ENCODE results near the gene FAM13A. TPM values are rescaled to one million over a fixed set of nuclear protein-coding genes. Genes with fewer than 3 reads are reported as not detected.

Gene FAM13A
- total and polyA plus RNA-seq, 2 of the 13 experiments (the other 11 are each of a cell fraction or from before 2014, with no cell fraction given) = 1.2 to 36.2 TPM

DNA sequence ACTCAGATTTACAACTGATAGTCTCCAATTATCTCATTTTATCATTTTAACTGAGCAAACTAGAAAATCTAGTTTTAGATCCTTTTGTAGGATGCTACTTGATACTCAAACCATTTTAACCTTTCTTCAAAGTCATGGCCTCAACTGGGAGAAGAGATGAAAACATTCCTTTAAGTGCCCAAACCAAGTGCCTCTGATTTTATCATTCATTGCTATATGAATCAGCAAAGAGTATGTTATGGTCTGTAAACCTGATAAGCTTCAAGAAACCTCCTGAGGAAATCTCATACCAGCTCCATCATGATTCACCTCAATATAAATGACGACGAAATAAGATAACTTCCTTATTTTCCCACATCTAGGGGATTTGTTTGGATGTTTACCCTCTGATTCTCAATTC is 119.9 kb downstream of the FAM13A start:
- Histone ChIP-seq H3K27ac (ENCODE audit: extremely low read length, insufficient read depth, low read length) (no peak overlapping the region), H3K27me3 (ENCODE audit: control insufficient read depth in 1 of 2, insufficient read depth in 2 of 2, low read length in 2 of 2) (no peaks in the 10 kb centered on the region), H2AFZ (ENCODE audit: low read length) (no peak overlapping the region), H3K4me3 (replicated peaks in 1 of 3; ENCODE audit: insufficient read depth in 1 of 3, low read depth in 2 of 3, low read length in 3 of 3) (no peak overlapping the region), H3K9me3 (ENCODE audit: low read length) (no peaks in the 10 kb centered on the region), H3K4me2 (ENCODE audit: low read depth, low read length) (no peak overlapping the region), H3K79me2 (ENCODE audit: insufficient read depth, low read length) (no peaks in the 10 kb centered on the region), H3K9ac (ENCODE audit: insufficient read depth, low read depth, low read length) (no peak overlapping the region), H4K20me1 (ENCODE audit: insufficient read depth, low read length) (no peaks in the 10 kb centered on the region), H3K4me1 (ENCODE audit: insufficient read depth, low read length) (no peaks in the 10 kb centered on the region), H3K36me3 (replicated peaks in 1 of 2; ENCODE audit: control insufficient read depth in 1 of 2, insufficient read depth in 2 of 2, low read length in 2 of 2) (no peaks in the 10 kb centered on the region)
- in situ Hi-C loops (cut with HindIII; ENCODE audit: extremely low pct_ligation_motif_present, low pct_unique_long_range_greater_than_20kb) = no loop called here
- no peak for ATAC-seq
- POLR2A ChIA-PET = no interaction called here
- FAIRE-seq = no peak
- no peak for DNase-seq (ENCODE audit: low spot score)
- no TSS peak for BruUV-seq (replicated peaks)
- TF ChIP-seq ZNF382 (CRISPR knock-in tag; IDR thresholded peaks at IDR 0.05; ENCODE audit: borderline replicate concordance) (no peak), FOXA1 (IDR thresholded peaks at IDR 0.05) (no peak), FOXA1 (CRISPR knock-in tag; IDR thresholded peaks at IDR 0.05) (no peak), ZMYM4 (CRISPR knock-in tag; IDR thresholded peaks at IDR 0.05) (no peak), ZNF337 (CRISPR knock-in tag; IDR thresholded peaks at IDR 0.05; ENCODE audit: borderline replicate concordance, low read depth) (no peak), MAF1 (CRISPR knock-in tag; IDR thresholded peaks at IDR 0.05; ENCODE audit: borderline replicate concordance) (no peak), PAX8 (CRISPR knock-in tag; IDR thresholded peaks at IDR 0.05; ENCODE audit: borderline replicate concordance) (no peak), CC2D1A (CRISPR knock-in tag; IDR thresholded peaks at IDR 0.05) (no peak), TMF1 (CRISPR knock-in tag; IDR thresholded peaks at IDR 0.05; ENCODE audit: low read depth) (no peak), ZNF670 (CRISPR knock-in tag; IDR thresholded peaks at IDR 0.05; ENCODE audit: borderline replicate concordance) (no peak), ONECUT2 (CRISPR knock-in tag; IDR thresholded peaks at IDR 0.05) (no peak)
- TF ChIP-seq, protein P1, sequence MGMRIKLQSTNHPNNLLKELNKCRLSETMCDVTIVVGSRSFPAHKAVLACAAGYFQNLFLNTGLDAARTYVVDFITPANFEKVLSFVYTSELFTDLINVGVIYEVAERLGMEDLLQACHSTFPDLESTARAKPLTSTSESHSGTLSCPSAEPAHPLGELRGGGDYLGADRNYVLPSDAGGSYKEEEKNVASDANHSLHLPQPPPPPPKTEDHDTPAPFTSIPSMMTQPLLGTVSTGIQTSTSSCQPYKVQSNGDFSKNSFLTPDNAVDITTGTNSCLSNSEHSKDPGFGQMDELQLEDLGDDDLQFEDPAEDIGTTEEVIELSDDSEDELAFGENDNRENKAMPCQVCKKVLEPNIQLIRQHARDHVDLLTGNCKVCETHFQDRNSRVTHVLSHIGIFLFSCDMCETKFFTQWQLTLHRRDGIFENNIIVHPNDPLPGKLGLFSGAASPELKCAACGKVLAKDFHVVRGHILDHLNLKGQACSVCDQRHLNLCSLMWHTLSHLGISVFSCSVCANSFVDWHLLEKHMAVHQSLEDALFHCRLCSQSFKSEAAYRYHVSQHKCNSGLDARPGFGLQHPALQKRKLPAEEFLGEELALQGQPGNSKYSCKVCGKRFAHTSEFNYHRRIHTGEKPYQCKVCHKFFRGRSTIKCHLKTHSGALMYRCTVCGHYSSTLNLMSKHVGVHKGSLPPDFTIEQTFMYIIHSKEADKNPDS (CRISPR knock-in tag; IDR thresholded peaks at IDR 0.05) = no peak
- TF ChIP-seq, protein P2, sequence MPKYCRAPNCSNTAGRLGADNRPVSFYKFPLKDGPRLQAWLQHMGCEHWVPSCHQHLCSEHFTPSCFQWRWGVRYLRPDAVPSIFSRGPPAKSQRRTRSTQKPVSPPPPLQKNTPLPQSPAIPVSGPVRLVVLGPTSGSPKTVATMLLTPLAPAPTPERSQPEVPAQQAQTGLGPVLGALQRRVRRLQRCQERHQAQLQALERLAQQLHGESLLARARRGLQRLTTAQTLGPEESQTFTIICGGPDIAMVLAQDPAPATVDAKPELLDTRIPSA (CRISPR knock-in tag; IDR thresholded peaks at IDR 0.05; ENCODE audit: borderline replicate concordance) = no peak
- WGBS (ENCODE audit: low lambda C conversion rate) = 51% methylated on average over 2 of the region's 2 CpGs
- intact Hi-C loops (cut with micrococcal nuclease; ENCODE audit: unreplicated experiment) = no loop called here
- CTCF ChIA-PET (ENCODE audit: low intra/inter-chr PET ratio, low total read pairs) = no interaction called here
